Measurements from ENCODE around the gene ATOH7.

- TF ChIP-seq CTCF (IDR thresholded peaks at IDR 0.05) = no peak
- TF ChIP-seq EZH2 (IDR thresholded peaks at IDR 0.05; ENCODE audit: borderline replicate concordance, insufficient read depth, low read depth, low read length, poor library complexity, severe bottlenecking) = no peak
Measured at GRCh38 chr10:68196701-68197100, 35.2 kb downstream of the ATOH7 start.
